H54 (cell line): ENCODE data around the gene ASGR2.
"Not testable (repeated sequence)": the region's sequence is repeated elsewhere in the genome, so short reads cannot be mapped to it uniquely, and the experiment has no call there.

Experiments
- DNase-seq: peaks from one replicate; pipeline ENCODE4 v3.0.0; 2011; ENCODE audit warnings: low spot score, mixed read lengths; ENCODE audit not compliant: insufficient read length
- FAIRE-seq: peaks from 3 replicates; lab custom pipeline; 2011; peaks lifted over from hg19 to GRCh38; lab: Jason Lieb, UNC
- POLR2A ChIP-seq: IDR thresholded peaks from 2 replicates; pipeline ENCODE4 v1.6.1; 2011; ENCODE audit warnings: low read depth, mild to moderate bottlenecking, low read length

ASGR2 gene

GRCh38 chr17:7101531-7101930, 13.1 kb downstream of the ASGR2 start:
- no peak for DNase-seq
- FAIRE-seq = no peak
- no peak for TF ChIP-seq POLR2A

GRCh38 chr17:7100641-7101379, 13.8 kb downstream of the ASGR2 start:
- DNase-seq, FAIRE-seq: not testable (repeated sequence)

- no peak for TF ChIP-seq POLR2A
- no peak for DNase-seq
- FAIRE-seq = no peak
Observed at GRCh38 chr17:7098802-7099459, 15.7 kb downstream of the ASGR2 start.

GRCh38 chr17:7097940-7098339, 16.7 kb downstream of the ASGR2 start:
- FAIRE-seq = no peak
- no peak for TF ChIP-seq POLR2A
- no peak for DNase-seq

GRCh38 chr17:7095625-7096024, 19.0 kb downstream of the ASGR2 start:
- no peak for DNase-seq
- FAIRE-seq = no peak

GRCh38 chr17:7094652-7095019, 20.0 kb downstream of the ASGR2 start:
- no peak for TF ChIP-seq POLR2A
- FAIRE-seq (no peak), DNase-seq (no peak)

More at GRCh38 chr17:7095625-7096024, 19.0 kb downstream of the ASGR2 start:
- TF ChIP-seq POLR2A = no peak

GRCh38 chr17:7091311-7092005, 23.2 kb downstream of the ASGR2 start:
- DNase-seq, FAIRE-seq: not testable (repeated sequence)

GRCh38 chr17:7089570-7089969, 25.1 kb downstream of the ASGR2 start:
- DNase-seq = not testable (repeated sequence)

GRCh38 chr17:7088442-7088841, 26.2 kb downstream of the ASGR2 start:
- not testable (repeated sequence) for DNase-seq, FAIRE-seq

More at GRCh38 chr17:7089570-7089969, 25.1 kb downstream of the ASGR2 start:
- FAIRE-seq = not testable (repeated sequence)

GRCh38 chr17:7084088-7084487, 30.5 kb downstream of the ASGR2 start:
- TF ChIP-seq POLR2A = no peak
- FAIRE-seq (no peak), DNase-seq (no peak)

GRCh38 chr17:7083592-7083991, 31.0 kb downstream of the ASGR2 start:
- no peak for FAIRE-seq
- DNase-seq = peak; percentile 34
- no peak for TF ChIP-seq POLR2A

- FAIRE-seq (no peak), DNase-seq (no peak)
- no peak for TF ChIP-seq POLR2A
Observed at GRCh38 chr17:7081341-7082062, 33.1 kb downstream of the ASGR2 start.

GRCh38 chr17:7080456-7081041, 34.1 kb downstream of the ASGR2 start:
- TF ChIP-seq POLR2A = no peak
- no peak for DNase-seq
- no peak for FAIRE-seq
